Kidney (tissue), 14 donors: ENCODE results near the gene TFRC. TPM values are rescaled to one million over a fixed set of nuclear protein-coding genes. Genes with fewer than 3 reads are reported as not detected.

Experiments used
- DNase-seq, 5 donors: peaks; one replicate each; pipeline ENCODE4 v3.0.0-alpha.2; 2013 to 2020
- FAIRE-seq: peaks from 2 replicates; lab custom pipeline; 2012; peaks lifted over from hg19 to GRCh38; lab: Jason Lieb, UNC
- H3K27ac ChIP-seq, 2 donors: one replicate each; pipeline ENCODE4 v1.7.0; 2013; ENCODE audit warnings: low read depth in 2 of 2, low read length in 2 of 2, inconsistent platforms in 1 of 2
- H3K27me3 ChIP-seq: one replicate; pipeline ENCODE4 v1.7.1; 2013; ENCODE audit warnings: low read length, inconsistent platforms; ENCODE audit not compliant: control insufficient read depth, insufficient read depth
- H3K36me3 ChIP-seq, 3 donors: one replicate each; pipeline versions ENCODE4 v1.7.0 to v1.7.1; 2013; ENCODE audit warnings: low read length in 3 of 3, control low read depth in 1 of 3, inconsistent platforms in 1 of 3; ENCODE audit not compliant: insufficient read depth in 3 of 3, control insufficient read depth in 2 of 3
- H3K4me1 ChIP-seq, 3 donors: one replicate each; pipeline versions ENCODE4 v1.7.0 to v1.7.1; 2013; ENCODE audit warnings: low read length in 3 of 3, inconsistent platforms in 1 of 3, low read depth in 1 of 3; ENCODE audit not compliant: control insufficient read depth in 2 of 3, insufficient read depth in 2 of 3
- H3K4me3 ChIP-seq, 3 donors: one replicate each; pipeline versions ENCODE4 v1.7.0 to v1.8.1; 2013; ENCODE audit warnings: low read length in 3 of 3, control low read depth in 1 of 3, inconsistent platforms in 1 of 3
- H3K9ac ChIP-seq, 3 donors: one replicate each; pipeline versions ENCODE4 v1.7.0 to v1.7.1; 2013; ENCODE audit warnings: low read length in 3 of 3, control low read depth in 1 of 3, inconsistent platforms in 1 of 3
- H3K9me3 ChIP-seq, 3 donors: one replicate each; pipeline versions ENCODE4 v1.7.0 to v1.7.1; 2013; ENCODE audit warnings: low read length in 3 of 3, control low read depth in 1 of 3, inconsistent platforms in 1 of 3; ENCODE audit not compliant: control insufficient read depth in 2 of 3, insufficient read depth in 1 of 3
- intact Hi-C: fragments of 100-400 bp; cut with DNase I; formaldehyde crosslinking; loops from one replicate; pipeline ENCODE4 v1.11.1; 2022
- polyA plus RNA-seq: library from polyadenylated mRNA; stranded (reverse); fragments of 350-450 nt; fragmentation: Illumina TruSeq; extraction: RNeasy Lipid Tissue Mini Kit (QIAGEN cat#74804); gene quantifications from one replicate; pipeline ENCODE4 v1.2.3, GENCODE V29; 2014; ENCODE audit warnings: low read depth, low replicate concordance; ENCODE audit not compliant: insufficient read depth
- total RNA-seq: library from RNA; stranded (reverse); fragmentation: NEBNext Ultra II Directional; extraction: Animal tissue kit (Norgen Biotek cat#: 25700); gene quantifications from one replicate; pipeline ENCODE4 v1.2.1, GENCODE V29; 2021
- TF ChIP-seq, protein P1 (sequence below): IDR thresholded peaks from 3 replicates; pipeline ENCODE4 v1.5.1; 2012; ENCODE audit warnings: mild to moderate bottlenecking, moderate library complexity, borderline replicate concordance; ENCODE audit not compliant: insufficient read depth; ENCODE audit errors: extremely low read depth
- donor health status: control.
- donor health status: control.
- donor health status: control.
- donor health status: control.
- donor health status: control.
- donor health status: DM: yes; HTN: yes; CAD: no.
- donor health status: Normal renal cell carcinoma (clear cell type).

The TFRC gene
- total and polyA plus RNA-seq, 2 donors from 2014 or later: 23.7 to 61.1 TPM

DNA sequence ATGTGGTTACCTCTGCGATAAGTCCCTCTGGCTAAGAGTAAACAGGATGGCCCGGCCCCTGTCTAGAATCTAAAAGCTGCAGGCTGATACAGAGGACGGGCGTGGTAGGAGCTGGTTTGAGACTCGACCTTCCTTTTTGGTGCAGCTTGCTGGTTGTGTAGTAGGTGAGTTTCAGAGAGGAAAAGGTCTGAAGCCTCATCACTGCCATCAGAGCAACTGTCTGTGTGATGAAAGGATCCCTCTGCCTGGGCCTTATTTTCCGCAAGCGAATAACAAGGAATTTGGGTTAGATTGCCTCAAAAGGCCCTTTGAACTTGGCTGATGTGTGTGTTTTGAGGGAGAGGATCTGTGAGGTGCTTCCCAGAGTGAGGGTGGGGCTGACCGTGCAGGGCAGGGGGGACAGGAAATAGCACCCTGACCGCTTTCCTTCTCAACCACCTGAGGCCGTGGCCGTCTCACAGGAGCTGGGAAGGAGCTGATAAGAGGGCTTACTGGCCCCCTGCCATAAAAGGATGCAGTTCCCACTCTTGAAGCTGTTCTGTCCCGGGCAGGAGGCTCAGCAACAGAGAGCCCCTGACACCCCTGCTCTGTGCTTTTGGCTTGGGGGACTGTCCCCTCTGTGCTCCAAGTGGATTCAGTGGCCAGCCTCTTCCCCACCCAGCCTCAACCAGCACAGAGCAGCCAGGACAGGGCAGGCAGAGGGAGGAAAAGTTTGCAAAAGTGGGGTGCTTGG lies 45.6 kb upstream of the TFRC start:
- no peak for DNase-seq

DNA sequence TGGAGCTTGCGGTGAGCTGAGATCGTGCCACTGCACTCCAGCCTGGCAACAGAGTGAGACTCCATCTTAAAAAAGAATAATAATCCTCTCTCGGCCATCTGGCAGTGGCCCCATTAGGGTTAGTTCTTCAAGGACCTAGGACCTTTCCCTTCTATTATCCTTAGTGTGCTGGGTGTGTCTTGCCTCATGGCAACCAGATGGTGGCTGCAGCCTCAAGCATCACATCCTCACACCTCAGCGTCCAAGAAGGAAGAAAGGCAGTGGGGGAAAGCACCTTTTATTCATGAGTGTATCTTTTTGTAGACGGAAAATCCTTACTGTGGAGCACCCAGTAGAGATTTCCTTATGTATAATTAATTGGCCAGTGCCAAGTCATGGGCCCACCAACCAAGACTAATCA lies 42.7 kb upstream of the TFRC start:
- Histone ChIP-seq H3K4me1 (no peaks in the 10 kb centered on the region), H3K9me3 (no peaks in the 10 kb centered on the region), H3K27ac (no peak overlapping the region), H3K4me3 (no peak overlapping the region), H3K36me3 (no peaks in the 10 kb centered on the region), H3K9ac (no peak overlapping the region), H3K27me3 (no peaks in the 10 kb centered on the region)
- intact Hi-C loops: no loop called here
- DNase-seq: no peak
- TF ChIP-seq, protein P1, sequence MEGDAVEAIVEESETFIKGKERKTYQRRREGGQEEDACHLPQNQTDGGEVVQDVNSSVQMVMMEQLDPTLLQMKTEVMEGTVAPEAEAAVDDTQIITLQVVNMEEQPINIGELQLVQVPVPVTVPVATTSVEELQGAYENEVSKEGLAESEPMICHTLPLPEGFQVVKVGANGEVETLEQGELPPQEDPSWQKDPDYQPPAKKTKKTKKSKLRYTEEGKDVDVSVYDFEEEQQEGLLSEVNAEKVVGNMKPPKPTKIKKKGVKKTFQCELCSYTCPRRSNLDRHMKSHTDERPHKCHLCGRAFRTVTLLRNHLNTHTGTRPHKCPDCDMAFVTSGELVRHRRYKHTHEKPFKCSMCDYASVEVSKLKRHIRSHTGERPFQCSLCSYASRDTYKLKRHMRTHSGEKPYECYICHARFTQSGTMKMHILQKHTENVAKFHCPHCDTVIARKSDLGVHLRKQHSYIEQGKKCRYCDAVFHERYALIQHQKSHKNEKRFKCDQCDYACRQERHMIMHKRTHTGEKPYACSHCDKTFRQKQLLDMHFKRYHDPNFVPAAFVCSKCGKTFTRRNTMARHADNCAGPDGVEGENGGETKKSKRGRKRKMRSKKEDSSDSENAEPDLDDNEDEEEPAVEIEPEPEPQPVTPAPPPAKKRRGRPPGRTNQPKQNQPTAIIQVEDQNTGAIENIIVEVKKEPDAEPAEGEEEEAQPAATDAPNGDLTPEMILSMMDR: no peak
- FAIRE-seq: no peak

More for the DNA sequence above, 45.6 kb upstream of the TFRC start:
- no peaks in the 10 kb centered on the region for H3K27me3 ChIP-seq
- no peaks in the 10 kb centered on the region for H3K9me3 ChIP-seq
- H3K4me1 ChIP-seq: no peaks in the 10 kb centered on the region
- FAIRE-seq: no peak
- TF ChIP-seq, protein P1: no peak
- H3K9ac ChIP-seq: no peak overlapping the region
- no peak overlapping the region for H3K4me3 ChIP-seq
- no peaks in the 10 kb centered on the region for H3K36me3 ChIP-seq
- H3K27ac ChIP-seq: no peak overlapping the region
- intact Hi-C loops: no loop called here

DNA sequence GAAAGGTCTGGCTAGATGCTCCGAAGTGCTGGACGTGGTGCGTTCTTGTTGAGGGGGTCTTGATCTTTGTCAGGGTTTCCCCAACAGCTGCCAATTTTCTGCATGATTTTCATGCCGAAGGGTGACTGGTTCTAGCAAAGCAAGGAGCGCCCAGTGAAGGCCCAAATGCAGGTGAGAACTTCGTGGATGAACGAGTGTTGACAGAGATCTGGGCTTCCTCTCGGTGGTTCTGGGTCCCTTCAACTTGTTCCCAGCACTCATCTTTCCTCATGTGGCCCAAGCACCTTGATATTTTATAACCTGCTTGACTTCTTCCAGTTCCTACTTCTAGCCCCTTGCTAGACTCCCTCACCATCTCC lies 40.8 kb upstream of the TFRC start:
- FAIRE-seq (no peak), DNase-seq (no peak)
- Histone ChIP-seq H3K36me3 (no peaks in the 10 kb centered on the region), H3K9ac (no peak overlapping the region), H3K4me1 (no peaks in the 10 kb centered on the region), H3K27me3 (no peaks in the 10 kb centered on the region), H3K9me3 (no peaks in the 10 kb centered on the region), H3K4me3 (no peak overlapping the region), H3K27ac (no peak overlapping the region)
- intact Hi-C loops: no loop called here
- TF ChIP-seq, protein P1: no peak
